SW480 (cell line): ENCODE results near the gene DIP2B.
"Not testable (repeated sequence)": the region's sequence is repeated elsewhere in the genome, so short reads cannot be mapped to it uniquely, and the experiment has no call there.

Source experiments
- DNase-seq: peaks from one replicate; pipeline ENCODE4 v3.0.0-alpha.2; 2016; ENCODE audit warnings: low spot score

Gene DIP2B

GRCh38 chr12:50550530-50551223 lies 45.9 kb downstream of the DIP2B start:
- DNase-seq = no peak

DNA sequence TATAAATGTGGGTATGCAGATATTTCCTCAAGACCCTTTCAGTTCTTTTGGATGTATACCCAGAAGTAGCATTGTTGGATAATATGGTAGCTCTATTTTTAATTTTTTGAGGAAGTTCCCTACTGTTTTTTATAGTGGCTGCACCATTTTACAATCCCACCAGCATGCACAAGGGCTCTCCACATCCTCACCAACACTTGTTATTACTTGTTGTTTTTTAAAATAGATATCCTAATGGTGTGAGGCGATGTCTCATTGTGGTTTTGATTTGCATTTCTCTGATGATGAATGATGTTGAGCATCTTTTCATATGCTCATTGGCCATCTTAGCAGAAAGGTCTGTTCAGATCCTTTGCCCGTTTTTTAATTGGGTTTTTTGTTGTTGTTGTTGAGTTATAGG lies 47.1 kb downstream of the DIP2B start:
- DNase-seq = no peak

GRCh38 chr12:50554651-50555050 lies 49.9 kb downstream of the DIP2B start:
- DNase-seq = no peak

GRCh38 chr12:50555471-50555885 lies 50.7 kb downstream of the DIP2B start:
- no peak for DNase-seq

GRCh38 chr12:50556273-50556672 lies 51.5 kb downstream of the DIP2B start:
- no peak for DNase-seq

- not testable (repeated sequence) for DNase-seq
Measured at GRCh38 chr12:50556796-50557195, 52.0 kb downstream of the DIP2B start.

DNA sequence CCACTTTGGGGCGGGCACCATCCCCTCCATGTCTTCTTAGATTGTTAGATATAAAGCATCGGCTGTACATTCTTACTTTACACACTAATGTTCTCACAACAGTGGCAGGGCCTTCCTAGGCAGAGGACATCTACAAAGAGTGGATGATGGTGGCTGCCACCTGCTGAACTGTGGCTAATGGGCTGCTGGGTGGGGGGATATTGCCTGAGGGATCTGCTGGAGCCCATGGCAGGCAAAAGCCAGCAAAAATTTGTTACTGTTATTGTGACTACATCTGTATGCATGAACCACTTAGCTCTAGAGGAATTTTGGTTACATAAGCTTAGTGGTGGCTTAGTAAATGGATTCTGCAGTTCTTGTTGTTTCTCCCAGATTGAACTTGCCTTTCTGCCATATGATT lies 52.6 kb downstream of the DIP2B start:
- no peak for DNase-seq

DNA sequence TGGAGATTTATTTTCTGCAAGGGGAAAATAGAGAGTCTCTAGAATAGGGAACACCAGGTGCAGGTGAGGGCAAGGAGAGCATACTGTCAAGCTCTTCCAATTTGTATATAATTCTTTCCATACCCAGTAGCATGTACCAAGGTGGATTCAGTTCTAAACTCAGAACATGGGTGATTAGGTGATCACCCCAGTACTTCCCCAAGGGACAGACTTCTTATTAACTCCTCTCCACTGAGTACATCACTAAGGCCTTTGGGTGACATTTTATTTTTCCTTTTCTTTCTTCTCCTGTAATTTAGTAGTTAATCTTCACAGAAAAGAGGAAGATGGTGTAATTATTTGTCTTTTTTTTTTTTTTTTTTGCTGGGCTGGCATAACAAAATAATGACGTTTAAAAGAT lies 54.2 kb downstream of the DIP2B start:
- no peak for DNase-seq

DNA sequence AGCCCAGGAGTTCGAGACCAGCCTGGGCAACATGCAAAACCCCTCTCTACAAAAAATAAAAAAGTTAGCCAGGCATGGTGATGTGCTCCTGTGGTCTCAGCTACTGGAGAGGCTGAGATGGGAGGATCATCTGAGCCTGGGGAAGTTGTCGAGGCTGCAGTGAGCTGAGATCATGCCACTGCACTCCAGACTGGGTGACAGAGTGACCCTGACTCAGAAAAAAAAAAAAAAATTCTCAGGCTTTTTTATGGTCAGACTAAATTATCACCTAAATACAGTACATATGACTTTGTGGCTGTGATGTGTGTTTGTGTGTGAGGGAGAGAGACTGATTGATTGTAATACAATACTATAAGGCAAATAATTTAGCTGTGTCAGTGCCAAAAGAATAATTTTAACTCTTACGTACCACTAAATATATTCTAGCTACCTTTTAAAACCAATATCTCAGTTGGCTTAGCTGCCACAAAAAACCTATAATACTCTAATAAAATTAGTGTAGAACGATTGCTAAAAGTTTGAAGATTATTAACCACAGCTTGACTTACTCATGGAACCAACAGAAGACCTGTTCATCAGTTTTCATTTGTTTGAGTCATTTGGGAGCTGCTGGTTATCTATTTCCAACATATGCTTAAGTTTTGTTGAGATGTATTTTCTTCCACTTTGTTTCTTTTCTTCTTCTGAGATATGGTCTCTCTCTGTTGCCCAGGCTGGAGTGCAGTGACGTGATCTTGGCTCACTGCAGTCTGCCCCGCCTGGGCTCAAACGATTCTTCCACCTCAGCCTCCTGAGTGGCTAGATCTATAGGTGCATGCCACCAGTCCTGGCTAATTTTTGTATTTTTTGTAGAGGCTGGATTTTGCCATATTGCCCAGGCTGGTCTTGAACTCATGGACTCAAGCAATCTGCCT lies 58.0 kb downstream of the DIP2B start:
- DNase-seq = no peak

GRCh38 chr12:50563434-50563787 lies 58.6 kb downstream of the DIP2B start:
- DNase-seq = no peak

GRCh38 chr12:50564237-50564947 lies 59.6 kb downstream of the DIP2B start:
- DNase-seq = no peak

- no peak for DNase-seq
Measured at GRCh38 chr12:50564948-50565297, 60.1 kb downstream of the DIP2B start.

DNA sequence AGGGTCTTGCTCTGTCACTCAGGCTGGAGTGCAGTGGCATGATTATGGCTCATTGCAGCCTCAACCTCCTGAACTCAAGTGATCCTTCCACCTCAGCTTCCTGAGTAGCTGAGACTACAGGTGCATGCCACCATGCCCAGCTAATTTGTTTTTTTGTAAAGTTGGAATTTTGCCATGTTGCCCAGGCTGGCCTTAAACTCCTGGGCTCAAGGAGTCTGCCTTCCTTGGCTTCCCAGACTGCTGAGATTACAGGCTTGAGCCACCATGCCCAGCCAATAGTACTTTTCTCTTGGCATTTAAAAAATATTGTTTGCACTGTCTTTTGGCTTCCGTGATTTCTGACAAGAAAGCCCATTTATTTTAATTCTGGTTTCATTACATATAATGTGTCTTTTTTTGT lies 61.3 kb downstream of the DIP2B start:
- no peak for DNase-seq

DNA sequence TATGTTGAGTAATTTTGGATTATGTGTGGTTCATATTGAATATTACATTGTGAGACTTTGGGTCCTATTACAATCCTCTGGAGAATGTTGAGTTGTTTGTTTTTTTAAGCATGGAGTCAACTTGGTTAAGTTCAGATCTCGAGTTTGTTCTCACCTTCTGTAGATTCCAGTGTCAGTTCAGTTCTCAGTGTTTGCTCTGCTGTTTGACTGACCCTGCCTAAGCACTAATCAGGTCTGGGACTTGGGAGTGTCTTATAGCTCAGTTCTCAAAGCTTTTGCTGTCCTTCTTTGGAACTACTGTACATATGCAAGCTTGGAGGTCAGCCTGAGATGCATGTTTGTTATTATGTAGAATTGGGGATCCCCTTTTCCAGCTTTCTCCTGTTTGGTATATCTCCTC lies 63.1 kb downstream of the DIP2B start:
- DNase-seq = no peak

- DNase-seq = no peak
Measured at GRCh38 chr12:50568338-50569091, 63.7 kb downstream of the DIP2B start.

GRCh38 chr12:50569321-50569720 lies 64.5 kb downstream of the DIP2B start:
- no peak for DNase-seq

DNA sequence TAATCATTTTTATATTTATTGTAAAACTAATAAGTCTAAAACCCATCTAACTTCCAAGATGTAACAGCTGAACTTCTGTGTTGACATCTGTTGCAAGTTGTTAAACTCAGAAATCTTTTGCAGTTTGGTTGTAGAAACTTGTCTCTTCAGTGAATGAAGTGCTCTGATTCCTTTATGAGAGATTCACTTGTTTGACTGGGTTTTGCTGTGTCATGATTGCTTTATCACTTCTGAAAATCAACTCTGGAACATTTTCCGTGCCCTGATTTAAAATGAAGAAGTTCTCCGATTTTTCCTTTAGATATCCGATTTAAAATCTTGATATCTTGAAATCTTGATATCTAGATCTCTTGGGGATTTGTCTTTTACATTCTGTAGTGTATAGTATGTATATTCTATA lies 65.1 kb downstream of the DIP2B start:
- no peak for DNase-seq

GRCh38 chr12:50571786-50572185 lies 67.0 kb downstream of the DIP2B start:
- no peak for DNase-seq

- DNase-seq = no peak
Measured at GRCh38 chr12:50572287-50572686, 67.5 kb downstream of the DIP2B start.

- no peak for DNase-seq
Measured at GRCh38 chr12:50572760-50573159, 68.0 kb downstream of the DIP2B start.

DNA sequence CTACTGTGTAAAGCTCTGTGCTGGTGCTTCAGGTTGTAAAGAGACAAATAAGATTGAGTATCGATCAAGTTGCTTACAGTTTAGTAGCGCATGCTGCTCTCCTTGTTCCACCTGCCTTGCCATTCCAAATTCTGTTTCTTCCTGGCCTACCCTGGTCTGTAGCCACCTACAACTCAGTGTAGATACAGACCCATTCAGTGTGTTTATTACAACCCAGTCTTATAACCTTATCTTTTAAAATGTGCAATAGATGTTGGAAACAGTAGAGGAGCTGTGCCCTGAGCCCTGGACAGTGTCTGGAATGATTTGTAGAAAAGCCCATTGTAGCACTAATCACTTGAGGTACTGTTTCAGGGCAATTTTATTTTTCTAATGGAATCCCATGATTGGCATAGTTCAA lies 68.5 kb downstream of the DIP2B start:
- DNase-seq = no peak
